ENCODE results near the gene APOB. TPM values are rescaled to one million over a fixed set of nuclear protein-coding genes. Genes with fewer than 3 reads are reported as not detected.

The APOB gene
- polyA plus RNA-seq, 1 of the 3 experiments (the other 2 are of a cell fraction): not detected

- H3K4me1 ChIP-seq (ENCODE audit: control insufficient read depth in 1 of 2, insufficient read depth in 2 of 2, low read depth in 1 of 2, low read length in 1 of 2): peaks cover 0 to 23% of the 10 kb centered on the region in 2 experiments; a peak in 2 of 4 replicates
- peak; percentile 91 for DNase-seq
- H3K9ac ChIP-seq: no peak overlapping the region
- H3K36me3 ChIP-seq (replicated peaks in 1 of 2; ENCODE audit: control insufficient read depth in 1 of 2, insufficient read depth in 2 of 2, low read length in 1 of 2): no peaks in the 10 kb centered on the region
- no peaks in the 10 kb centered on the region for H4K20me1 ChIP-seq (ENCODE audit: insufficient read depth)
- ChIA-PET POLR2A (no interaction called here), CTCF (interaction anchor here (0.6 to 9.3 kb wide), 65 partner anchors 11 to 1313 kb away, joined by 3 to 315 read pairs (median 4); partner anchors contain the start of genes HS1BP3 and TDRD15)
- no peak overlapping the region for H2AFZ ChIP-seq (ENCODE audit: low read depth)
- no peak overlapping the region for H3K4me2 ChIP-seq
- H3K27me3 ChIP-seq (ENCODE audit: insufficient read depth): no peaks in the 10 kb centered on the region; the same call in 1 of the 2 replicates
- no peak overlapping the region for H3K27ac ChIP-seq (ENCODE audit: low read depth in 2 of 2, low read length in 1 of 2)
- no peaks in the 10 kb centered on the region for H3F3A ChIP-seq (replicated peaks; ENCODE audit: insufficient read depth)
- peak overlapping the region in 1 of 2 experiments; percentile 41; a peak in 1 of 4 replicates for H3K4me3 ChIP-seq (ENCODE audit: low read depth in 2 of 2, low read length in 1 of 2)
- no peaks in the 10 kb centered on the region for H3K9me3 ChIP-seq
- 30% methylated on average over 17 of the region's 25 CpGs for WGBS (ENCODE audit: low lambda C conversion rate)
- TF ChIP-seq MEF2A (IDR thresholded peaks at IDR 0.05; ENCODE audit: borderline replicate concordance, low read depth) (no peak), USF2 (IDR thresholded peaks at IDR 0.05; ENCODE audit: borderline replicate concordance, low read depth, low read length) (no peak), EP300 (IDR thresholded peaks at IDR 0.05; ENCODE audit: borderline replicate concordance in 1 of 2, low read depth in 1 of 2, low read length in 1 of 2) (no peak), TCF12 (IDR thresholded peaks at IDR 0.05) (no peak), GABPA (IDR thresholded peaks at IDR 0.05; ENCODE audit: low read depth) (no peak), RAD21 (IDR thresholded peaks at IDR 0.05; ENCODE audit: low read length) (peak; percentile 100), SMC3 (IDR thresholded peaks at IDR 0.05; ENCODE audit: low read depth, low read length) (peak; percentile 94), POLR2AphosphoS5 (IDR thresholded peaks at IDR 0.05; ENCODE audit: low read depth, low read length) (no peak), TAF1 (IDR thresholded peaks at IDR 0.05; ENCODE audit: borderline replicate concordance, low read depth, low read length) (no peak), NFIC (IDR thresholded peaks at IDR 0.05; ENCODE audit: borderline replicate concordance) (no peak), SIN3A (IDR thresholded peaks at IDR 0.05; ENCODE audit: borderline replicate concordance, low read depth, low read length) (no peak), REST (IDR thresholded peaks at IDR 0.05; ENCODE audit: low read depth, low read length) (no peak), CTCF (IDR thresholded peaks at IDR 0.05) (peak; percentile 100), RFX5 (IDR thresholded peaks at IDR 0.05; ENCODE audit: low read length) (0 out of 2 replicates have a peak, but pooled peaks have one; percentile 39)
- no peaks in the 10 kb centered on the region for H3K79me2 ChIP-seq (ENCODE audit: insufficient read depth)
- no peaks in the 10 kb centered on the region for H3K9me2 ChIP-seq
Measured at GRCh38 chr2:21042958-21043743, 722 bp downstream of the APOB start.
